ENCODE data around the gene SPTBN2.

SPTBN2 gene

DNA sequence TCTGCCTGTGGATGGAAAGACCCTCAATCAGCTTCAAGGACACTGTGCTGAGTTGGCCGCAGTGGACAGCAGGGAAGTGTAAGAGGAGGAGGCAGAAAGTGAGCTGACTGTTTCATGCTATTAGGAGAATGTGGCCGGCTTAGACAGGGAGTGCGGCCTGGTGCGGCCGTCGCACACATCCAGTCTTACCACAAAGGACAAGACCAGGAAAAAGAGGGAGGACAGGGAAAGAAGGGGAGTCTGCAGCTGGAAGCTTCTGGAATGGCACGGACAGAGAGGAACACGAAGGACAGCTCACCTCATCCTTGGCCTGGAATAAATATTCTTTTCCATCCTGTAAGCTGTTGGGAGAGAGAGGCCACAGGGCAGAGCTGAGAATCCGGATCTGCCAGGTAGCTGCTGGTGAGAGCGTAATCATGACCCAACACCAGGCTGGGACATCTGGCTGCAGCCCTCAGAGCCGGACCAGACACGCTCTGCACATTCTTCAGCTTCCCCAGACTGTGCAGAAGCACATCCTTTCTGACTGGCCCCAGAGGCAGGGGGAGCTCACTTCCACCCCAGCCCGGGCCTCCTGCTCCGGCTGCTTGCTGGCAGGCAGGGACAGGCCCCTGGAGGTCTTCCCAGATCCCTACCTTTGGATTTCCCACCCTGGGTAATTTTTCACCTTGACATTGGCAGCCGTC is 42.8 kb downstream of the SPTBN2 start:
- DNase-seq (ENCODE audit: low read depth, low spot score) = no peak

DNA sequence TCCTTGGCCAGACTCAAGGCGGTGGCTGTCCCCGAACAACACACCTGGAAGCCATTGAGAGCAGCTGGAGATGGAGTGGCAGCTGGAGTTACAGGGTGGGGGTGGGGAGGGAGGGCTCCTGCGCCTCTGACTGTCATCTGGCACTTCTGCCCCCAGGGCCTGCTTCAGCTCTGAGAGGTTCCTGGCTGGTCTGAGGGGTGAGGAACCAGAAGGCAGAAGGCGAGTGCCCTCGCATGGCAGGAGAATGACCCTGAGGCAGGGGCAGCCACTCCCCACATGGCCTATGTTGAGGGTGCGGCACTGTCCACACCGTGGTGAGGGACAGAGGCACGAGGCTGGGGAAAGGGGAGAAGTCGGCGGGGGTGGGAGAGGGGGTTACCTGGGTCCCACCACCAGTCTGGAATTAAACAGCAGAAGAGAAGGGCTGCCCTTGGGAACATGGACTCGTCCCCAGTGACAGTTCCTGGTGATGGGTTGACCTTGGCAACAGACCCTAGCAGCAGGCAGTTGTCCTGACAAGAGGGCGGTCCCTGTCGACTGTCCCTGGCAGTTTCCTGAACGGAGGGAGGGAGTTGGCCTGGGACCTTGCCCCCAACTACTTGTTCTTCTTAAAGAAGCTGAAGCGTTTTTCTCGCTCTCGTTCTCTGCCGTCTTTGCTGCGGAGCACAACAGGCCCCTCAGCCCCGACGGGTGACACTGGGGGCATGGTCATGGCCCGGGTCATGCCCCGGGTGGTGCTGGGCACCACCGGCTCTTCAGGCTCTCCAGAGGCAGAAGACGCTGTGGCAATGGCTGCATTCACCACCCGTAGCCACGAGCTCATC is 43.5 kb downstream of the SPTBN2 start:
- DNase-seq (ENCODE audit: low read depth, low spot score) = no peak

DNA sequence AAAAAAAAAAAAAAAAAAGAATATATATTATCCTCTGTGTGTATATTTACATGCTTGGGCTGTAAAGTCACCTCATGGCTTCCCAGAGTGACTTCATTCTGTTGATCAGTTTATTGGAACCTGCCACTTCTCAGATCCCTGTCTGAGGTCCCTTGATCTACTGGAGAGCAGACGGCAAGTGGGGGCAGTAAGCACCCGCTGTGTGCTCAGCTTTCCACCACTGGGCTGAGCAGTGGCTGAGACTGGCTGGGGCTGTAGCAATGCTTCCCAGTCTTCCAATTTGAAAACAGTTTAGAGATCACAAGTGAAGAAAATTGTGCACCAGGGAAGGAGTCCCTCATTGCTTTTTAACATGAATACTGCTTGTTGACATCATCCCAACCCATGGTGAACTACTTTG is 44.4 kb downstream of the SPTBN2 start:
- DNase-seq (ENCODE audit: low read depth, low spot score) = no peak

DNA sequence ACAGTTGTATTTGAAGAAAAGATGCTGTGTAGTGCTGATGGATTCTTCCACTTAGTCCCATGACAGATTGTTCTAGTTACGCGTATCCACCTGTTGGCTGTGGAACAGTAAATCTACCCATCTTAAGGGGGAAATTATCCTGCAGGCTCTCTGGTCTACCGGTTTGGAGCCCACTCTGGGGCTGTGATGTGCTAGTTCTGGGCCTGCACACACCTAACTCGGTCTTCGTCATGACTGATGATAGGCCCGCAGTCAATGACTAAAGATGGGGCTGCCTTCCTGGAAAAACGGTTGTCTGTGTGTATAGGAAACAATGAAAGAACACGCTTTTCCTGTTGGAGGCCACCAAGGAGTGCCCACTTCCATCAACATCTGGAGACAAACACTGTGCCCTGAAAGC is 45.1 kb downstream of the SPTBN2 start:
- no peak for DNase-seq (ENCODE audit: low read depth, low spot score)

DNA sequence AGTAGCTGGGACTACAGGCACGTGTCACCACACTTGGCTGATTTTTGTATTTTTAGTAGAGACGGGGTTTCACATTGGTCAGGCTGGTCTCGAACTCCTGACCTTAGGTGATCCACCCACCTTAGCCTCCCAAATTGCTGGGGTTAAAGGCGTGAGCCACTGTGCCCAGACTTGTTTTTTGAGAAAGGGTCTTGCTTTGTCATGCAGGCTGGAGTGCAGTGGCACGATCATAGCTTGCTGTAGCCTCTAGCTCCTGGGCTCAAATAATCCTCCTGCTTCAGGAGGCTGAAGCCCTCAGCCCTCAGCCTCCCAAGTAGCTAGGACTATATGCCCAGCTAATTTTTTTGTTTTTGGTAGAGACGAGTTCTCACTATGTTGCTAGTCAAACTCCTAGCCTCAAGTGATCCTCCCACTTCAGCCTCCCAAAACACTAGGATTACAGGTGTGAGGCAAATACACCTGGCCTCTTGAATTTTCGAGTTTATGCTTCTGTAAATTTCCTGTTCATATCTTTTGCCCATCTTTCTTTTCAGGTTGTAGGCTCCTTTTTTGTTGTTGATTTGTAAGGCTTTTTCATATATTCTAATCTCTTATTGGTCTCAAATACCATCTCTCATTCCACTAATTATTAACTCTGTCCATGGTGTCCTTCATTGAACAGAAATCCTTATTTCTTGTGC is 47.9 kb downstream of the SPTBN2 start:
- DNase-seq (ENCODE audit: low read depth, low spot score) = no peak

DNA sequence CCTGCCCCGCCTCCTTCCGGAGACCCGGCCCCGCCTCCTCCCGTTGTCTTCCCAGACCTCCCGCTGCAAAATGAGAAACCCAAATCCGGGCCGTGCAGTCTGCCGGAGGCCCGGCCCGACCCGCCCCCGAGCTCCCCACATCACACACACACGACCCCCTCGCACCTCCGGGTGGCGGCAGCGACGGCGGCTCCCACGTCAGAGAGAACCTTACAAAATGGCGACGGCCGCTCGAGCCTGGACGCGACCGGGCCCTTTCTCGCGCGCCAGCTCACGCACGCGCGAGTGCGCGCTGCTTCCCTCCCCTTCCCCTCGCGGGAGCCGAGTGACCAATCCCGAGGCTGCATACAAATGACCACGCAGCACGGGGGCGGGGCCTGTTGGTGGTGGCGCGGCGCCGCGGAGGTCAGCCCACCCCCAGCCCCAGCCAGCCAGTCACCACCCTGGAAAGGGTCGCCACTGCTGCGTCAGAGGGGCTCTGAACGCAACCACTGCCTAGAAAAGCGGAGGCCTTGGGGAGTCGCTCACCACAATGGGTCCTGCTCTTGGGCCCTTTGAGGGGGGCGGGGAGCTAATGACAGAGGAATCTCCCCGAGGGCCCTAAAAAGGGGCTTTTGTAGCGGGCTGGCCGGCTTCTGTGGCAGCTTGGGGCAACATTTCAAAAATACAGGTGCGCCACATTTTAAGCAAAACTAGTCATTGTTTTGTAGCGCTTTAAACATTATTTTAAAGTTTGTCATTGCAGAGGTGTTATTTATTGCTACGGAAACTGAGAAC is 51.2 kb downstream of the SPTBN2 start, which contains the start of gene RBM4B:
RBM4B (minus strand) TSS at position 289 of the 777 bp plus-strand sequence. CDS start 808 bp downstream, outside the sequence.
- peak; percentile 91 for DNase-seq (ENCODE audit: low read depth, low spot score)

DNA sequence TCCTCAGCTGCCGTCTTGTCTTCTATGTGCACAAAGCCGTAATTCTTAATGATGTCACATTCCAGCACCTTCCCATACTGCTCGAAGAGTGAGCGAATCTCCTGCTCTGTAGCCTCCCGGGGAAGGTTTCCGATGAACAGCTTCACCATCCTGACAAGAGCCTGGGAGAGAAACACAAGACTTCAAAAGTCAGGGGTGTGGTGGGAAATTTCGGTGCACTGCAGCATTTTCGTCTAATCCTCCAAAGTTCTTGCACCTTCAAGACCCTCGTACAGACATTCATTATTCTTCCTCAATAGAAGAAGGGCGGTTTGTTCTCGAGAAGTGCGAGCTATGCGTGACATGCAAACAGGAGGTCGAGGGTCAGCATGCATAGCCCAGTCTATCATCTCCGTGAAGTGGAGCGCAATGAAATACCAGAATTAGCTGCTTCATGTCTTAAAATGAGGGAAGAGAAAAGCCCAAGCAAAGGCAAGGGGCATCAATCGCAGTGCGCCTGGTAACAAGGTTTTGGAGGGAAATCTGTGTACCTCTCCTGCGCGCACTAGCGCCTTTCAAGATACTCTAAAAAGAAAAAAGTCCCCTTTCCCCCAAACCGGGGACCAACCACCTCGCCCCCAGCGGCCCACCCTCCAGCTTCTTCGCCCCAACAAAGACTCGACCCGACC is 52.0 kb downstream of the SPTBN2 start:
- DNase-seq (ENCODE audit: low read depth, low spot score) = no peak

DNA sequence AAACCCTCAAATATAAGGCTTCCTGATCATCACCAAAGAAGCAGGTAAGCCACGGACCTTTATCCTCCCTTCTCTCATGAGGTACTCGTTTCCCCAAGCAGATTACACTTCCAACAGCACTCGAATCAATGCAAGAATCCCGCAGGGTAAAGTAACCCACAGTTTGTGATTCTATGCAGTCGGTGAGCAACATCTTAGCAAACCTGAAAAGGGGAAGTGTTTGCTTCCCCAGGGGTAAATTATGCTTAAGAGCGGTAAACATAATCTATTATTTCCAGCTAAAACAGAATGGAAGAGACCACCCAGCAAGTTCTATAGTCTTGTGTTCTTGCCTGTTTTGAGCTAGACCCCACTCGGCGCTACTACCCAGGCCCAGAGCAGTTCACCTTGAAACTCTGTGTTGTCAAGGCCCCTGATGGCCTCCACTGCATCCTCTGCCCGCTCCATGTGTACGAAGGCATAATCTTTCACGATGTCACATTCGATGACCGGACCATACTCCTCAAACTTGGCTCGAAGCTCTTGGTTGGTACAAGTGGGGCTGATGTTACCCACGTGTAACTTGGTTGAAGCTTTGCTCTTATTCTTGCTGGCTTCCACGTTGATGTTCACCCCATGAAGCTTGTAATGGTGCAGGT is 52.6 kb downstream of the SPTBN2 start:
- DNase-seq (ENCODE audit: low read depth, low spot score) = no peak

DNA sequence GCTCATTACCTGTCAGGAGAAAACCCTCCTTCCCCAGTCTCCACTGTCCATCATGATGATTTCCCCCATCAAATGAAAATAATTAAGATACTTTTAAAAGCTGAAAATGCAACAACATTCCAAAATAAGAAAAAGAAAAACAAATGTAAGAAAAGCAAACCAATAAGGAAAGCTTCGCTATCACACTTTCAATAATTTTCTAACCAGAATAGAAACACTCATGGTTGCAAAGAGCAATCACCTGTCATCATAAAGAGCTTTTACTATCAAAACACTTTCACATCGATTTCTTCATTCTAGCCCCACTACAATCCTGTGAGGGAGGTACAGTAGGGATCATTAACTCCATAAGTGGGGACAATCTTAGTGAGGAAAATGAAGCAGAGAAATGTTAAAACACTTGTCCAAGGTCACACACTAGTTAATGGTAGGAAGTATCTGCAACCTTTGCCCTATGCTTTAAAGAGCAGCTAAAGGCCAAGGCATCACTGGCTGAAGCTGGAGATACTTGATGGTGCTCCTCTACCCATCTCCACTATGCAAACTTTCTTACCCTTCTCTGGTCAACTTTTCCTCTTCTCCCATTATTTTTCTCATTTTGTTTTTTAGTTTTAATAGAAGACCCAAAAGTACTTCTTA is 53.9 kb downstream of the SPTBN2 start:
- no peak for DNase-seq (ENCODE audit: low read depth, low spot score)

DNA sequence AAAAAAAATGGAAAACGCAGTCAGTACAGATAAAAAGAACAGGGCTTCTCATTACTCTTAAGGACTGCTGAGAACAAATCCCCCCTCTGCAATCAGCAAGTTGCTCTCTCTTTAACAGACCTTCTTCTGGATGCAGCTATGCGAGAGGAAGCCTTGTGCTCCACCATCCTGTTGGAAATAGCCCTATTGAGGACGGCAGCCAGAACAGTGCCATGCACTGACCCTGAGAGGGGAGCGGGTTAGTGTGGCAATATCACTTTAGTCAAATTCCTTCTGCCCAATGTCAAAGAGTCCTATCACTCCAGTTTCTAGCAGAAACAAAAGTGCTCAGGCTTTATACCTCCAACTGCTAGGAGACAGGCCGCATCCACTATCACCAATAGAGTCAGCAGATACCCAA is 58.2 kb downstream of the SPTBN2 start:
- DNase-seq (ENCODE audit: low read depth, low spot score) = no peak

DNA sequence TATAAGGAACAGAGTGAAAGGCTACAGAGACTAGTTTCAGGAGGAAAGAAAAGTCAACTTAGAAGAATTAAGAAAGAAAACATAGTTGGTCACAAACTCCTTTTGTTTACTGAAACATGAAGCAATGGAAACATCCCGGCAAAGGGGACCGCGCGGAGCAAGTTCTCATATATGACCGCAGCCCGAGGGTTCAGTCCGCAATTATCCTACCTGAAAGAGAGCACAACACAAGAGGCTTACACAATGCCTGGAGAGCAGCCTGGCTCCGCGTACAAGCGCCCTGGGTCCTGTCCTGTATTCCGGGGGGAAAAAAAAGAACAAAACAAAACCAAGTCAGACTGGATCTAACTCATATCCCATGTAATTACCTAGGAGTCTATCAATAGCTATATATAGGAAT is 63.6 kb downstream of the SPTBN2 start:
- DNase-seq (ENCODE audit: low read depth, low spot score) = no peak

DNA sequence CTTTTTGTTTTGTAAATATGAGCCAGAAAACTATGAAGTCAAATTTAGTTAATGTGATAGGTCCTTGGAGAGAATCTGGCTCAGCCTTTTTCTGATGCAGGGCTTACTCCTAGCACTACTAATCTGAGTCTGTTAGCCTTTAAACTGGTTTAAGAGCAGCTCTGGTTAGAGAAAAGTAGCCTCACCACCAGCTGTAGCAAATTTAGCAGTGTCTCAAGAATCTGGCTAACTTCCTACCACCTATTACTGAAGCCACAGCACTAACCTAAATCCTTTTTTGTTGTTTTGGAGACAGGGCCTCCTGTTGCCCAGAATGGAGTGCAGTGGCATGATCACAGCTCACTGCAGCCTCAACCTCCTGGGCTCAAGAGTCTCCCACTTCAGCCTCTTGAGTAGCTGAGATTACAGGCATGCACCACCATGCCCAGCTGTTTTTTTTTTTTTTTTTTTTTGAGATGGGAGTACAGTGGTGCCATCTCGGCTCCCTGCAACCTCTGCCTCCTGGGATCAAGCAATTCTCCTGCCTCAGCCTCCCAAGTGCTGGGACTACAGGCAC is 65.2 kb downstream of the SPTBN2 start:
- no peak for DNase-seq (ENCODE audit: low read depth, low spot score)

DNA sequence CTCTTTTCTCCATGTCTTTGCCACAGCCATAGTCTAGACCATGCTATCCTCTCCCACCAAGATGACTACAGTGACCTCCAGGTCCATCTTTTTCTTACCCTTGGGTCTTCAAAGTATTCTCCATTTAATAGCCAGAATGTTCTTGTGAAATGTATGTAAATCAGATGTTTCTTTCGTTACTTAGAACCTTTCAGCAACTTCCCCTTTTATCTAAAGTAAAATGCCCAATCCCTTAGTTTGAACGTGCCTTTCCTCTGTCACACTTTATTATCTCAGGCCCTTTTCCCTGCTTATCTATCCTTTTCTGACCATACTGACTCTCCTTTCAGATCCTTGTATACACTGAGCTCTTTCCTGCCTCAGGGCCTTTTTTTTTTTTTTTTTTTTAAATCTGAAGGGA is 69.3 kb downstream of the SPTBN2 start:
- no peak for DNase-seq (ENCODE audit: low read depth, low spot score)

DNA sequence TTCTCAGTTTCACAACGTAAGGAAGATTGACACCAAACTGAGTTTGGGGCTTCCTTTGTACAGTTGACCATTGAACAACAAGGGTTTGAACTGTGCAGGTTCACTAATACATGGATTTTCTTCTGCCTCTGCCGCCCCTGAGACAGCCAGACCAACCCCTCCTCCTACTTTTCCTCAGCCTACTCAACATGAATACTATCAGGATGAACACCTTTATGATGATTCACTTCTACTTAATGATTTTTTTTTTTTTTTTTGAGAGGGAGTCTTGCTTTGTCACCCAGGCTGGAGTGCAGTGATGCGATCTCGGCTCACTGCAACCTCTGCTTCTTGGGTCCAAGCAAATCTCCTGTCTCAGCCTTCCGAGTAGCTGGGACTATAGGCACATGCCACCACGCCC is 75.9 kb downstream of the SPTBN2 start:
- no peak for DNase-seq (ENCODE audit: low read depth, low spot score)

DNA sequence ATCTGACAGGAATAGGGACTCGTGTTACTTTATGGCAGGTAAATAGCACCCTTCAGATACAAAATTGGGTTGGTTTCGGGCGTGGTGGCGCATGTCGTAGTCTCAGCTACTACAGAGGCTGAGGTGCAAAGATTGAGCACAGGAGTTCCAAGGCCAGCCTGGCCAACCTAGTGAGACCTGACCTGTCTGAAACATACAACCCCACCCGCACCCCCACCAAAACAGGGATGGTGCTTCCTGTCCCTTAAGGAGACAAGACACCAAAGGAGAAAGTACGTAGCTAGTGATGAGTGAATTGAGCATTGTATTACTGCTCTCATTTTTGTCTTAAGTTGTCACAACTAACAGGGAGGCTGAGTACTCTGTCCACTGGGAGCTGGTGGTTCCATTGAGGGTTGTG is 76.4 kb downstream of the SPTBN2 start:
- DNase-seq (ENCODE audit: low read depth, low spot score) = no peak

DNA sequence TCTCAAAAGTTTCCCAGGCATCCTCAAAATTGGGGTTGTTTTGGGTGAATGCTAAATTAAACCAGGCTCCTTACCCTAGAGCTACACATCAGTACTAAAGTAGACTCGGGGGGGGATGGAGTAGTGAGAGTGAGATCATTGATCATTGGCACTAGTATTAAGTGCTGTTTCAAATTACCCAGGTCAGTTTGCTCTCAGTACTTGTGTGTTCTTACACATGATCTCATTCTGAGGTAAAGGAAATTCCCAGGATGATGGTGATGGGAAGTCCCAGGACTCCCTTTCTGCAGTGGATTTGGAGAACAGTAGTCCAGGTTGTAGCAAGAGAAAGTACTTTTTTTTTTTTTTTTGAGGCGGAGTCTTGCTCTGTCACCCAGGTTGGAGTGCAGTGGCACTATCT is 78.0 kb downstream of the SPTBN2 start:
- no peak for DNase-seq (ENCODE audit: low read depth, low spot score)

DNA sequence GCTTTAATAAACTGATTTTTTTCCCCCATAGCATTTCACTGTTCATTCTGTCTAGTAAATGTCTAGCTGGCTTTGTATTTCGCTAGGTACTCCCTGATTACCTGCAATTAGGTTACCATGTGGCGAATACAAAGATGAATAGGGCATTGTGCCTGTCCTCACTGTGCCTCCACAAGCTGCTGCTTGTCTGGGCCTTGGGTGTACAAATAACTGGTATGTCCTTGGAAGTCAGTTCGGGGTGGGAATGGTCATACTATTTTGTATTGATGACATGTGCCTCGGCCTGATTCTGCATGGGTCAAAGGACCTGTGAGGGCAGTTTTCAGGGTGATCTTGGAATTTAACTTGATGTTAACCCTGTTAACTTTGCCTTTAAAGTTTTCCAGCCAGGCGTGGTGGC is 79.1 kb downstream of the SPTBN2 start:
- no peak for DNase-seq (ENCODE audit: low read depth, low spot score)

DNA sequence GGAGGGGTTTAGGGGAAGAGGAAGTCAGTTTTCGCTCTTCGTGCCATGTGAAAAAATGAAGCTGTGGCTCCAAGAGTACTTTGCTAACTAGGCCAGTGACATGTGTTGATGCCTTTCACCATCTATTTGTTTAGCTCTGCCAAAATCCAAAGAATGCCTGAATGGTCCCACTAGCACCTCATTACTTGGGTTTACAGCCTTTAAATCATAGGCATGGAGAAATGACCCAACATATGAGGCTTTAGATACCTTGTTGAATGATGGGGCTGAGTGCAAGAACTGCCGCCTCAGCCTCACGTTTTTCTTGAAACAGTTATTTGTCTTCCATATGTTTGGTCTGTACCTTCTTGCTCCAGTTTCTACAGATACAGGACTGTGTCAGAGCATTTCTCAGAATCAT is 82.2 kb downstream of the SPTBN2 start:
- no peak for DNase-seq (ENCODE audit: low read depth, low spot score)

DNA sequence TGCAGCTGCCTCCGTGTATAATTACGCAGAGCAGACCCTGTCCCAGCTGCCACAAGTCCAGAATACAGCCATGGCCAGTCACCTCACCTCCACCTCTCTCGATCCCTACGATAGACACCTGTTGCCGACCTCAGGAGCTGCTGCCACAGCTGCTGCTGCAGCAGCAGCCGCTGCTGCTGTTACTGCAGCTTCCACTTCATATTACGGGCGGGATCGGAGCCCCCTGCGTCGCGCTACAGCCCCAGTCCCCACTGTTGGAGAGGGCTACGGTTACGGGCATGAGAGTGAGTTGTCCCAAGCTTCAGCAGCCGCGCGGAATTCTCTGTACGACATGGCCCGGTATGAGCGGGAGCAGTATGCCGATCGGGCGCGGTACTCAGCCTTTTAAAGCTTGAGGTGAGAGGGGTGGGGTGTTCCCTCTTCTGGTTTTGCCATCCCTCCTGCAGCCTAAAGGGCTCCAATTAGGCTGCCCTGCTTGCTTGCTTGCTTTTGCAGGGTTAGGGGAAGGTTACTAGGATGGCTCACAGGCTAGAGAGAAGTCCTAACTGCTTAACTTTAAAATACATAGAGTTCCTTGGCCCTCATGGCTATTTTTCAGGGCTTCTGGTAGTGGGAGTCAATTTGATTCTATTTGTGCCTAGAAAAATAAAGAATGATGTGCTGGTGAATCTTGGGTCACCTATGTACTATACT is 85.1 kb downstream of the SPTBN2 start:
- DNase-seq (ENCODE audit: low read depth, low spot score) = no peak

All from activated naive CD8-positive, alpha-beta T cell treated with anti-CD3 and anti-CD28 coated beads, Interleukin-2, amount 50 U/mL, for 16 hours (primary cell).